Measurements from ENCODE around the gene KRT16. TPM values are rescaled to one million over a fixed set of nuclear protein-coding genes. Genes with fewer than 3 reads are reported as not detected.
A peak's percentile ranks its signal among the peaks of the same experiment; 100 is the strongest.
"Not testable (repeated sequence)": the region's sequence is repeated elsewhere in the genome, so short reads cannot be mapped to it uniquely, and the experiment has no call there.

KRT16 gene
- total RNA-seq, 1 experiment from 2014 or later: 0.38 TPM

GRCh38 chr17:41615454-41615853 is 2.9 kb upstream of the KRT16 start:
- peak; percentile 37 for DNase-seq (ENCODE audit: low spot score)

GRCh38 chr17:41614767-41615166 is 2.2 kb upstream of the KRT16 start:
- DNase-seq (ENCODE audit: low spot score): not testable (repeated sequence)

- no peak for DNase-seq (ENCODE audit: low spot score)
Observed at GRCh38 chr17:41614098-41614497, 1.5 kb upstream of the KRT16 start.

- no peak for DNase-seq (ENCODE audit: low spot score)
Observed at GRCh38 chr17:41613277-41614082, 913 bp upstream of the KRT16 start.

- DNase-seq (ENCODE audit: low spot score): no peak
Observed at GRCh38 chr17:41610965-41611640, 1.5 kb downstream of the KRT16 start.

- not testable (repeated sequence) for DNase-seq (ENCODE audit: low spot score)
Observed at GRCh38 chr17:41610061-41610517, 2.5 kb downstream of the KRT16 start.

GRCh38 chr17:41606930-41607329 is 5.6 kb downstream of the KRT16 start:
- DNase-seq (ENCODE audit: low spot score): not testable (repeated sequence)

- DNase-seq (ENCODE audit: low spot score): peak; percentile 51
Observed at GRCh38 chr17:41602524-41602923, 10.0 kb downstream of the KRT16 start.

GRCh38 chr17:41600318-41600717 is 12.2 kb downstream of the KRT16 start:
- DNase-seq (ENCODE audit: low spot score): no peak

- DNase-seq (ENCODE audit: low spot score): no peak
Observed at GRCh38 chr17:41599680-41600079, 12.9 kb downstream of the KRT16 start.

GRCh38 chr17:41595585-41595984 is 17.0 kb downstream of the KRT16 start:
- no peak for DNase-seq (ENCODE audit: low spot score)

- DNase-seq (ENCODE audit: low spot score): no peak
Observed at GRCh38 chr17:41594363-41594915, 18.1 kb downstream of the KRT16 start.

- DNase-seq (ENCODE audit: low spot score): no peak
Observed at GRCh38 chr17:41593306-41593981, 19.1 kb downstream of the KRT16 start.

GRCh38 chr17:41592601-41593305 is 19.8 kb downstream of the KRT16 start:
- DNase-seq (ENCODE audit: low spot score): no peak

- DNase-seq (ENCODE audit: low spot score): no peak
Observed at GRCh38 chr17:41589301-41589700, 23.3 kb downstream of the KRT16 start.

GRCh38 chr17:41588126-41588810 is 24.3 kb downstream of the KRT16 start:
- no peak for DNase-seq (ENCODE audit: low spot score)

GRCh38 chr17:41586863-41587495 is 25.6 kb downstream of the KRT16 start, which contains the start of gene KRT14:
Gene KRT14, minus strand, starts transcription at chr17:41586895. Its CDS starts 61 bp downstream, at chr17:41586834.
- DNase-seq (ENCODE audit: low spot score): no peak

GRCh38 chr17:41585301-41586056 is 27.1 kb downstream of the KRT16 start:
- DNase-seq (ENCODE audit: low spot score): no peak

GRCh38 chr17:41584331-41584927 is 28.1 kb downstream of the KRT16 start:
- DNase-seq (ENCODE audit: low spot score): not testable (repeated sequence)
